Stimulated activated CD8-positive, alpha-beta memory T cell treated with anti-CD3 and anti-CD28 coated beads, Interleukin-7, amount 100 ng/mL, for 48 hours (primary cell): ENCODE data around the gene ASPHD1.
A peak's percentile ranks its signal among the peaks of the same experiment; 100 is the strongest.
"Not testable (repeated sequence)": the region's sequence is repeated elsewhere in the genome, so short reads cannot be mapped to it uniquely, and the experiment has no call there.

Experiments used
- DNase-seq, 2 donors: peaks; one replicate each; pipeline ENCODE4 v3.0.0-alpha.2; 2020; ENCODE audit warnings: low read depth in 1 of 2; ENCODE audit errors: extremely low read depth in 1 of 2

ASPHD1 gene

GRCh38 chr16:29877266-29877961 lies 22.9 kb upstream of the ASPHD1 start:
- DNase-seq = peak in 1 of 2 donors; percentile 73

GRCh38 chr16:29878172-29878571 lies 22.1 kb upstream of the ASPHD1 start:
- no peak for DNase-seq

GRCh38 chr16:29881050-29881449 lies 19.2 kb upstream of the ASPHD1 start:
- no peak for DNase-seq

- no peak for DNase-seq
Measured at GRCh38 chr16:29883987-29884386, 16.3 kb upstream of the ASPHD1 start.

GRCh38 chr16:29889372-29889771 lies 10.9 kb upstream of the ASPHD1 start:
- DNase-seq = not testable (repeated sequence)

- no peak for DNase-seq
Measured at GRCh38 chr16:29891525-29892457, 8.5 kb upstream of the ASPHD1 start.

- DNase-seq = no peak
Measured at GRCh38 chr16:29892458-29892813, 7.9 kb upstream of the ASPHD1 start.

- DNase-seq = no peak
Measured at GRCh38 chr16:29893553-29893952, 6.7 kb upstream of the ASPHD1 start.

GRCh38 chr16:29894352-29894751 lies 5.9 kb upstream of the ASPHD1 start:
- no peak for DNase-seq

GRCh38 chr16:29896841-29897240 lies 3.4 kb upstream of the ASPHD1 start:
- no peak for DNase-seq

GRCh38 chr16:29897333-29897732 lies 3.0 kb upstream of the ASPHD1 start:
- DNase-seq = no peak

- DNase-seq = no peak
Measured at GRCh38 chr16:29898135-29898803, 2.0 kb upstream of the ASPHD1 start.

GRCh38 chr16:29898804-29899515 lies 1.3 kb upstream of the ASPHD1 start:
- DNase-seq = no peak

- DNase-seq = peak in 1 of 2 donors; percentile 25
Measured at GRCh38 chr16:29899516-29900101, 679 bp upstream of the ASPHD1 start, which contains the start of gene SEZ6L2. TSS of gene SEZ6L2 (minus strand) at chr16:29899550. CDS start at chr16:29899019, 531 bp downstream.

- no peak for DNase-seq
Measured at GRCh38 chr16:29900888-29901606, 759 bp downstream of the ASPHD1 start.

- no peak for DNase-seq
Measured at GRCh38 chr16:29901607-29901945, 1.3 kb downstream of the ASPHD1 start.

- no peak for DNase-seq
Measured at GRCh38 chr16:29903590-29903989, 3.3 kb downstream of the ASPHD1 start.

GRCh38 chr16:29904947-29905346 lies 4.7 kb downstream of the ASPHD1 start:
- DNase-seq = no peak

- no peak for DNase-seq
Measured at GRCh38 chr16:29905668-29906067, 5.4 kb downstream of the ASPHD1 start.
